Measurements from ENCODE around the gene PRIM1.
"Not testable (repeated sequence)": the region's sequence is repeated elsewhere in the genome, so short reads cannot be mapped to it uniquely, and the experiment has no call there.

The PRIM1 gene

GRCh38 chr12:56759263-56759908, 7.3 kb upstream of the PRIM1 start:
- no peak for DNase-seq

- no peak for DNase-seq
These were observed 6.7 kb upstream of the PRIM1 start for GRCh38 chr12:56758728-56759262.

- not testable (repeated sequence) for DNase-seq
These were observed 5.8 kb upstream of the PRIM1 start for GRCh38 chr12:56757971-56758370.

- no peak for DNase-seq
These were observed 1.4 kb upstream of the PRIM1 start for GRCh38 chr12:56753566-56753965.

- not testable (repeated sequence) for DNase-seq
These were observed 1.5 kb downstream of the PRIM1 start for GRCh38 chr12:56750596-56750995.

GRCh38 chr12:56749853-56750252, 2.3 kb downstream of the PRIM1 start:
- no peak for DNase-seq

GRCh38 chr12:56749359-56749758, 2.8 kb downstream of the PRIM1 start:
- no peak for DNase-seq

GRCh38 chr12:56728139-56728861, 23.8 kb downstream of the PRIM1 start:
- DNase-seq: no peak

- not testable (repeated sequence) for DNase-seq
These were observed 25.9 kb downstream of the PRIM1 start for GRCh38 chr12:56726196-56726675.

- DNase-seq: no peak
These were observed 26.4 kb downstream of the PRIM1 start for GRCh38 chr12:56725723-56726102.

GRCh38 chr12:56724972-56725722, 27.0 kb downstream of the PRIM1 start, which contains the start of gene NACA:
Gene NACA (minus strand): TSS chr12:56725299. CDS start chr12:56724521, 778 bp downstream.
- DNase-seq: peak; percentile 99

GRCh38 chr12:56724701-56724971, 27.5 kb downstream of the PRIM1 start:
- no peak for DNase-seq

GRCh38 chr12:56723889-56724700, 28.0 kb downstream of the PRIM1 start:
- peak; percentile 28 for DNase-seq

GRCh38 chr12:56723352-56723751, 28.8 kb downstream of the PRIM1 start:
- DNase-seq: no peak

GRCh38 chr12:56722832-56723231, 29.3 kb downstream of the PRIM1 start:
- no peak for DNase-seq

- no peak for DNase-seq
These were observed 30.4 kb downstream of the PRIM1 start for GRCh38 chr12:56721721-56722120.

- no peak for DNase-seq
These were observed 30.9 kb downstream of the PRIM1 start for GRCh38 chr12:56721216-56721615.

GRCh38 chr12:56720731-56721151, 31.4 kb downstream of the PRIM1 start:
- DNase-seq: no peak

GRCh38 chr12:56719056-56719455, 33.1 kb downstream of the PRIM1 start:
- no peak for DNase-seq

- no peak for DNase-seq
These were observed 33.5 kb downstream of the PRIM1 start for GRCh38 chr12:56718636-56719035.

- no peak for DNase-seq
These were observed 34.0 kb downstream of the PRIM1 start for GRCh38 chr12:56718149-56718548.
